MG63 (cell line): Measurements from ENCODE around the gene CADM4. TPM values are rescaled to one million over a fixed set of nuclear protein-coding genes. Genes with fewer than 3 reads are reported as not detected.
"Not testable (repeated sequence)": the region's sequence is repeated elsewhere in the genome, so short reads cannot be mapped to it uniquely, and the experiment has no call there.

Experiments used
- DNase-seq: peaks from one replicate; pipeline ENCODE4 v3.0.0-alpha.2; 2020
- H3K27me3 ChIP-seq: fragments of 250-450 bp; sonication (Bioruptor Pico); 2 replicates; pipeline ENCODE4 v1.5.1; 2020; ENCODE audit warnings: mild to moderate bottlenecking, moderate library complexity
- H3K36me3 ChIP-seq: fragments of 250-450 bp; sonication (Bioruptor Pico); 2 replicates; pipeline ENCODE4 v1.5.1; 2020; ENCODE audit warnings: mild to moderate bottlenecking, moderate library complexity
- H3K4me3 ChIP-seq: fragments of 250-450 bp; sonication (Bioruptor Pico); 2 replicates; pipeline ENCODE4 v1.5.1; 2020; ENCODE audit warnings: mild to moderate bottlenecking, moderate library complexity
- H3K9me3 ChIP-seq: fragments of 250-450 bp; sonication (Bioruptor Pico); 2 replicates; pipeline ENCODE4 v1.5.1; 2020; ENCODE audit warnings: mild to moderate bottlenecking, moderate library complexity
- total RNA-seq: library from RNA; depleted of rRNA; stranded (reverse); fragments of >200 nt; shearing (Covaris generic); gene quantifications from 2 replicates; pipeline ENCODE4 v1.2.3, GENCODE V29; 2014; ENCODE audit warnings: low replicate concordance

Gene CADM4
- total RNA-seq, 1 experiment from 2014 or later, result 3.0 TPM

GRCh38 chr19:43643326-43643725 lies 3.7 kb upstream of the CADM4 start:
- Histone ChIP-seq H3K27me3 (peaks cover 18% of the 10 kb centered on the region), H3K9me3 (no peaks in the 10 kb centered on the region), H3K36me3 (peaks cover 10% of the 10 kb centered on the region), H3K4me3 (no peak overlapping the region)
- DNase-seq, result peak; percentile 44

DNA sequence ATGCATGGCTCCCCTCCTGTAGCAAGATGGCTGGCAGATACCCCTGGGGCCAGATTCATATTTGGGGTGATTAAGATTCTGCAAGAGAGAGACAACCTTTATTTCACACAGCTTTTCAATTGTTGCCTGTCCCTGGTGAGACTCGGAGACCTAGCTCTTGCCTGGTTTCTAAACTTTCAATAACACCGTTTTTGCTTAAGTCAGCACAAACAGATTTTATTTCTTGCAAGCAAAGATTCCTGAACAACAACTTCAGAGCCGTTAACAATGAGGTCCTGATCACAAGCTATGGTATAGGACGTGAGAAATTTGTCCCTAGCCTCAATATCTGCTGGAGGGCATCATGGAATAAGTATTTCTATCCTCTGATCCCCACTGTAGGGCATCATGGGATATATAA lies 2.9 kb upstream of the CADM4 start:
- DNase-seq, result no peak
- Histone ChIP-seq H3K4me3 (no peak overlapping the region), H3K9me3 (no peaks in the 10 kb centered on the region), H3K27me3 (peaks cover 22% of the 10 kb centered on the region), H3K36me3 (peaks cover 5% of the 10 kb centered on the region)

DNA sequence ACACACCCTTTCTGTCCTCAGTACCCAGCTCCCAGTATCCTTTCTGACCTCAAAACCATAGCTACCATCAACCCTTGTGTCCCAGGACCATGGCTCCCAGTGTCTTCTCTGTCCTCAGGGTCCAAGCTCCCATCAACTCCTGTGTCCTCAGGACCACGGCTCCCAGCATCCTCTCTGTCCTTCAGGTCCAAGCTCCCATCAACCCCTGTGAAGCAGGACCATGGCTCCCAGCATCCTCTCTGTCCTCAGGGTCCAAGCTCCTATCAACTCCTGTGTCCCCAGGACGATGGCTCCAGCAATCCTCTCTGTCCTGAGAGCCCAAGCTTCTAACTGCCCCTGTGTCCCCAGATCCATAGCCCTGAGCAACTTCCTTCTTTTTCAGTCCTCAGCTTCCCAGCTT lies 1.7 kb upstream of the CADM4 start:
- no peak overlapping the region for H3K4me3 ChIP-seq
- no peaks in the 10 kb centered on the region for H3K36me3 ChIP-seq
- H3K9me3 ChIP-seq, result no peaks in the 10 kb centered on the region
- H3K27me3 ChIP-seq, result peaks cover 22% of the 10 kb centered on the region
- no peak for DNase-seq

GRCh38 chr19:43640424-43640757 lies 741 bp upstream of the CADM4 start:
- Histone ChIP-seq H3K36me3 (no peaks in the 10 kb centered on the region), H3K9me3 (no peaks in the 10 kb centered on the region), H3K4me3 (no peak overlapping the region), H3K27me3 (peaks cover 22% of the 10 kb centered on the region)
- no peak for DNase-seq

DNA sequence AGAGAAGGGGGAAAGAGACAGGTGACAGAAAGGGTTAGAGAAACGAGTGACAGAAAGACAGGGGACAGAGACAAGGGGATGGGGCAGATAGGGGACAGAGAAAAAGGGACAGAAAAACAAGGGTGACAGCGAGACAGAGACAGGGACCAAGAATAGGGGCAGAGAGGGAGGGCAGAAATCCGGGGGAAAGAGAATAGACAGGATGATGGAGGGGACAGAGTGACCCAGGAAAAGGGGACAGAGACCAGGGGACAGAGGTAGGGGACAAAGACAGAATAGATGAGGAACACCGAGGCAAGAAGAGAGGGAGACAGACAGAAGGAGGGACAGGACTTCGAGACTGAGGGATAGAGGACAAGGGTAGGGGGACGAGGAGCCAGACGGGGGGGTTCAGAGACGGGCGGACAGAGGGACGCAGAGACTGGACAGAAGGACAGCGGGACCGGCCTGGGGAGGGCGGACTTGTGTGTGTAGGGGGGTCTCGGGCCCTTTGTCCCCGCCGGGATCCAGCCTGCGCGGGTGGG lies 593 bp downstream of the CADM4 start:
- no peak for DNase-seq
- Histone ChIP-seq H3K36me3 (no peaks in the 10 kb centered on the region), H3K9me3 (no peaks in the 10 kb centered on the region), H3K4me3 (no peak overlapping the region), H3K27me3 (peaks cover 30% of the 10 kb centered on the region)

DNA sequence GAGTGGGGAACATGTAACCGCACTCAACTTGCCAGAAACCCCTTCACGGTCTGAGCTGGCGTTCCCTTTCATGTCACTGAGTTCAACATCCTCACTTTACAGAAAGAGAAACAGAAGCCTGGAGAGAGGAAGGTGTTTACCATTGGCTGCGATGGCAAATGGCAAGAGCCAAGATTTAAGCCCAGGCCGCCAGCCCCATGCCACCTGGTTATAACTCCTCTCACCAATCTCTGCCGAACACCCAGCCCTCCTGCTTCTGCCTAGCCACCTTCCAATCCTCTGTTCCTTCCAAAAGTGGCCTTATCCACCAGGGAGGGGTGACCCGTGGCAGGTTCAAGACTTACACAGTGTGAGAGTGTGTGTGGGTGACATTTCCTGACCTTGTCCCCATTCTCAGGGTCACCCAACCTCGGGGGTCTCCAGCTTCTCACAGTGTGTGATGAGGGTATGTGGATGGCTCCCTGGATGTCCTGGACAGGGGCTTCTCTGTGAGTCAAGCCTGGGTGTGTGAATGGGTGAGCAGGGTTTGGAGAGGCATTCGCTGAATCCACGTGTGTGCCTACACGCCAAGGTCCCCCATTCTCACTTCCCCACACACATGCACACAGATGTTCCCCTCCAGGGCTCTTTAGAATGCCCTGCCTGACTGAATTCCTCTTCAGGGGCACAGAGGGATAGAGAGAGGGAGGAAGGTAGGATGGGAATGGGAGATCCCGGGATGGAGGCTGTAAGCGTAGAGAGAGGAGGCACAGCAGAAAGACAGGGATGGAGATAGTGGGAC lies 1.2 kb downstream of the CADM4 start:
- DNase-seq, result no peak
- H3K9me3 ChIP-seq, result no peaks in the 10 kb centered on the region
- no peaks in the 10 kb centered on the region for H3K36me3 ChIP-seq
- no peak overlapping the region for H3K4me3 ChIP-seq
- peaks cover 30% of the 10 kb centered on the region for H3K27me3 ChIP-seq

- DNase-seq, result no peak
- H3K36me3 ChIP-seq, result no peaks in the 10 kb centered on the region
- no peaks in the 10 kb centered on the region for H3K9me3 ChIP-seq
- H3K27me3 ChIP-seq, result peaks cover 37% of the 10 kb centered on the region
- H3K4me3 ChIP-seq, result no peak overlapping the region
Measured at GRCh38 chr19:43636121-43636683, 3.4 kb downstream of the CADM4 start.

GRCh38 chr19:43635561-43635940 lies 4.1 kb downstream of the CADM4 start:
- H3K27me3 ChIP-seq, result peaks cover 36% of the 10 kb centered on the region
- not testable (repeated sequence) for H3K4me3 ChIP-seq, DNase-seq, H3K9me3 ChIP-seq, H3K36me3 ChIP-seq

- no peak overlapping the region for H3K4me3 ChIP-seq
- H3K9me3 ChIP-seq, result no peaks in the 10 kb centered on the region
- no peak for DNase-seq
- no peaks in the 10 kb centered on the region for H3K36me3 ChIP-seq
- H3K27me3 ChIP-seq, result peaks cover 31% of the 10 kb centered on the region
Measured at GRCh38 chr19:43634872-43635560, 4.6 kb downstream of the CADM4 start.

- no peaks in the 10 kb centered on the region for H3K36me3 ChIP-seq
- DNase-seq, result no peak
- no peaks in the 10 kb centered on the region for H3K9me3 ChIP-seq
- no peak overlapping the region for H3K4me3 ChIP-seq
- peaks cover 29% of the 10 kb centered on the region for H3K27me3 ChIP-seq
Measured at GRCh38 chr19:43634506-43634871, 5.2 kb downstream of the CADM4 start.

DNA sequence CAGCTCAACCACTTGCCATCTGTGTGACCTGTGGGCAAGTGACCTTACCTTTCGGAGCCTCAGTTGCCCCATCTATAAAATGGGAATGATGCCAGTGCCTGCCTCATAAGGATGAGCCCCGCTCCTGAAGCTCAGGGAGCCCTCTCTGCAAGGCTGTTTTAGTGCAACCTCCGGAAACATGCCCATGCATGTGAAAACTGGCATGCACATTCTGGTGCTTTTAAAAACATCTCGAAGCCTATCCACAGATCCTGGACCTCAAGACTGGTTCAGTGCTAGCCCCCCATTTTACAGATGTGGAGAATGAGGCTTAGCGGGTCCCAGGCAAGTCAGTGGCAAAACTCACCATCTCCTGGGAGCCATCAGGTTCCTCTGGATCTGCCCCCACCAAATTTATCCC lies 5.6 kb downstream of the CADM4 start:
- no peaks in the 10 kb centered on the region for H3K36me3 ChIP-seq
- peaks cover 26% of the 10 kb centered on the region for H3K27me3 ChIP-seq
- no peaks in the 10 kb centered on the region for H3K9me3 ChIP-seq
- no peak for DNase-seq
- no peak overlapping the region for H3K4me3 ChIP-seq

- Histone ChIP-seq H3K36me3 (no peaks in the 10 kb centered on the region), H3K9me3 (no peaks in the 10 kb centered on the region), H3K4me3 (no peak overlapping the region), H3K27me3 (peaks cover 21% of the 10 kb centered on the region)
- DNase-seq, result no peak
Measured at GRCh38 chr19:43633520-43633919, 6.1 kb downstream of the CADM4 start.

- Histone ChIP-seq H3K36me3 (no peaks in the 10 kb centered on the region), H3K4me3 (no peak overlapping the region)
- DNase-seq, result no peak
Measured at GRCh38 chr19:43631491-43631890, 8.2 kb downstream of the CADM4 start.

GRCh38 chr19:43628646-43629326 lies 10.9 kb downstream of the CADM4 start:
- peaks cover 7% of the 10 kb centered on the region; the same call in 1 of the 2 replicates for H3K27me3 ChIP-seq
- no peaks in the 10 kb centered on the region for H3K36me3 ChIP-seq
- H3K4me3 ChIP-seq, result no peak overlapping the region
- no peak for DNase-seq
- H3K9me3 ChIP-seq, result no peaks in the 10 kb centered on the region

More at GRCh38 chr19:43631491-43631890, 8.2 kb downstream of the CADM4 start:
- peaks cover 15% of the 10 kb centered on the region; the same call in 1 of the 2 replicates for H3K27me3 ChIP-seq
- no peaks in the 10 kb centered on the region for H3K9me3 ChIP-seq

DNA sequence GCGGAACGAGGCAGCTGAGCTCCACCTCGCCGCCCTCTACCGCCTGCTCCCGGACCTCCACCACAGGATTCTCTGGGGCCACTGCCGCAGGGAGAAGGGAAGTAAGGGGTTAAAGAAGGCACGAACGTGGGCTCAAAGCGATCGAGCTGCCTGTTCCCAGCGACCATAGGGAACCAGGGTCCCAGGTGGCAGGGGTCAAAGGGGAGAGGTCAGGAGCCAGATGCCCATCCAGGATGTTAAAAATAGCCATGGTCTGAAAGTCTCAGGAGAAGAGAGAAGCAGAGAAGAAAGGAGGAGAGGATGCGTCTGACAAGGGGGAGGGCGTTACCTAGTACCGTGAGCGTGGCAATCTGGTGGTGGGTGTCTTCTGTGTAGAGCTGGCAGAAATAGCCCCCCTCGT lies 12.8 kb downstream of the CADM4 start:
- no peaks in the 10 kb centered on the region for H3K9me3 ChIP-seq

GRCh38 chr19:43625918-43626579 lies 13.6 kb downstream of the CADM4 start:
- H3K27me3 ChIP-seq, result no peaks in the 10 kb centered on the region; the same call in 1 of the 2 replicates
- H3K4me3 ChIP-seq, result no peak overlapping the region
- H3K36me3 ChIP-seq, result no peaks in the 10 kb centered on the region
- peak; percentile 45 for DNase-seq
- H3K9me3 ChIP-seq, result no peaks in the 10 kb centered on the region

More for the DNA sequence above, 12.8 kb downstream of the CADM4 start:
- no peak for DNase-seq
- no peak overlapping the region for H3K4me3 ChIP-seq
- H3K36me3 ChIP-seq, result no peaks in the 10 kb centered on the region
- H3K27me3 ChIP-seq, result peaks cover under 1% of the 10 kb centered on the region; the same call in 1 of the 2 replicates
